ENCODE results near the gene SSTR3.

Gene SSTR3

DNA sequence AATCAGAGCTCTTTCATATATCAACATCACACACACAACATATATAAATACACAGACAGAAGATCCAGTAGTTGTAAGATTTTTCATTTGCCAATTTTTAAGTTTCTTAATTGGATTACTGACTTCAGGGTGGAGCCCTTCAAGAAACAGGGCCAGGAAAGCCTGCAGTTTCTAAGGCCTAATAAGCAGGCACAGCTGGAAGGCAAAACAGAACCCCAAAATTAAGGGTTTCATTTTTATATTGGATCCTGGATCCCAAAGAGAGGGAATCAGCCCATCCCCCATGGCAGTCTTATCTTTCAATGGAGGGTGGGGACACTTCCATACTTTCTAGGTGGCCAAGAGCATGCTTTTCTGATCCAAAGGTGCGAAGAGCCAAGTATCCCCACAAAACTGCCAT, 19.5 kb downstream of the SSTR3 start:
- H3K36me3 ChIP-seq (ENCODE audit: low read length), result no peaks in the 10 kb centered on the region; the same call in 1 of the 2 replicates
- H3K9ac ChIP-seq (ENCODE audit: low read length), result no peak overlapping the region
- no peaks in the 10 kb centered on the region for H3K9me2 ChIP-seq (replicated peaks; ENCODE audit: insufficient read depth, low read length)
- no peaks in the 10 kb centered on the region for H3F3A ChIP-seq (ENCODE audit: insufficient read depth)
- H3K9me3 ChIP-seq (ENCODE audit: insufficient read depth, low read length), result peaks cover 13% of the 10 kb centered on the region; the same call in 1 of the 2 replicates
- H4K20me1 ChIP-seq (ENCODE audit: low read depth, low read length), result no peaks in the 10 kb centered on the region
- H3K4me2 ChIP-seq (ENCODE audit: low read depth, low read length, poor library complexity, severe bottlenecking), result no peak overlapping the region
- TF ChIP-seq EZH2phosphoT487 (conservative IDR thresholded peaks at IDR 0.05; ENCODE audit: low read length), result no peak
- TF ChIP-seq, protein P1, sequence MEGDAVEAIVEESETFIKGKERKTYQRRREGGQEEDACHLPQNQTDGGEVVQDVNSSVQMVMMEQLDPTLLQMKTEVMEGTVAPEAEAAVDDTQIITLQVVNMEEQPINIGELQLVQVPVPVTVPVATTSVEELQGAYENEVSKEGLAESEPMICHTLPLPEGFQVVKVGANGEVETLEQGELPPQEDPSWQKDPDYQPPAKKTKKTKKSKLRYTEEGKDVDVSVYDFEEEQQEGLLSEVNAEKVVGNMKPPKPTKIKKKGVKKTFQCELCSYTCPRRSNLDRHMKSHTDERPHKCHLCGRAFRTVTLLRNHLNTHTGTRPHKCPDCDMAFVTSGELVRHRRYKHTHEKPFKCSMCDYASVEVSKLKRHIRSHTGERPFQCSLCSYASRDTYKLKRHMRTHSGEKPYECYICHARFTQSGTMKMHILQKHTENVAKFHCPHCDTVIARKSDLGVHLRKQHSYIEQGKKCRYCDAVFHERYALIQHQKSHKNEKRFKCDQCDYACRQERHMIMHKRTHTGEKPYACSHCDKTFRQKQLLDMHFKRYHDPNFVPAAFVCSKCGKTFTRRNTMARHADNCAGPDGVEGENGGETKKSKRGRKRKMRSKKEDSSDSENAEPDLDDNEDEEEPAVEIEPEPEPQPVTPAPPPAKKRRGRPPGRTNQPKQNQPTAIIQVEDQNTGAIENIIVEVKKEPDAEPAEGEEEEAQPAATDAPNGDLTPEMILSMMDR (IDR thresholded peaks at IDR 0.05; ENCODE audit: insufficient read depth, low read length, poor library complexity, severe bottlenecking), result no peak
- no peaks in the 10 kb centered on the region for H3K27me3 ChIP-seq (ENCODE audit: low read length)
- no peak overlapping the region for H3K27ac ChIP-seq (ENCODE audit: low read depth, low read length)
- no peak overlapping the region for H2AFZ ChIP-seq (ENCODE audit: low read depth, low read length, severe bottlenecking)
- H3K79me2 ChIP-seq (ENCODE audit: insufficient read depth, low read length), result no peaks in the 10 kb centered on the region
- H3K4me3 ChIP-seq (ENCODE audit: insufficient read depth, low read length, poor library complexity, severe bottlenecking), result no peak overlapping the region

DNA sequence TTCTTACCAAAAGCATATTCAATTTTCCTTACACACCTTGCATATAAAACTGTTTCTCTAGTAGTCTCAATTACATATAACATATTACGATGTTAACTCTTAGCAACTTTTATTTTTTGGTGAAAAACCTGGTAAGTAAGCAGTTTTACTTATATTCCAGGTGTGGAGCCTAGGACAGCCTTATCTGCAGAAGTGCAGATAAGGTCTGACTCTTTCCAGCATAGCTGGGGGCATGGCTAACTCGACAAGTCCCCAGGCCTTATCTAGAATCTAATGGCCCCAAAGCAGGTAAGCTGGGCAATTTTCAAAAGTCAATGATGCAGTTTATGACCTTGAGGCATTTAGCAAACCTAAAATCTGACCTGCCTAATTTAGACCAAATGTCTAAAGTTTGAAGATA, 20.1 kb downstream of the SSTR3 start:
- H3K79me2 ChIP-seq (ENCODE audit: insufficient read depth, low read length), result no peaks in the 10 kb centered on the region
- no peak overlapping the region for H3K27ac ChIP-seq (ENCODE audit: low read depth, low read length)
- H3K9ac ChIP-seq (ENCODE audit: low read length), result no peak overlapping the region
- no peak overlapping the region for H3K4me2 ChIP-seq (ENCODE audit: low read depth, low read length, poor library complexity, severe bottlenecking)
- no peaks in the 10 kb centered on the region for H4K20me1 ChIP-seq (ENCODE audit: low read depth, low read length)
- no peak overlapping the region for H3K4me3 ChIP-seq (ENCODE audit: insufficient read depth, low read length, poor library complexity, severe bottlenecking)
- no peaks in the 10 kb centered on the region for H3F3A ChIP-seq (ENCODE audit: insufficient read depth)
- TF ChIP-seq, protein P1 (IDR thresholded peaks at IDR 0.05; ENCODE audit: insufficient read depth, low read length, poor library complexity, severe bottlenecking), result no peak
- no peak for TF ChIP-seq EZH2phosphoT487 (conservative IDR thresholded peaks at IDR 0.05; ENCODE audit: low read length)
- no peaks in the 10 kb centered on the region for H3K27me3 ChIP-seq (ENCODE audit: low read length)
- no peaks in the 10 kb centered on the region; the same call in 1 of the 2 replicates for H3K36me3 ChIP-seq (ENCODE audit: low read length)
- no peak overlapping the region for H2AFZ ChIP-seq (ENCODE audit: low read depth, low read length, severe bottlenecking)
- H3K9me2 ChIP-seq (replicated peaks; ENCODE audit: insufficient read depth, low read length), result no peaks in the 10 kb centered on the region
- peaks cover 13% of the 10 kb centered on the region; the same call in 1 of the 2 replicates for H3K9me3 ChIP-seq (ENCODE audit: insufficient read depth, low read length)

DNA sequence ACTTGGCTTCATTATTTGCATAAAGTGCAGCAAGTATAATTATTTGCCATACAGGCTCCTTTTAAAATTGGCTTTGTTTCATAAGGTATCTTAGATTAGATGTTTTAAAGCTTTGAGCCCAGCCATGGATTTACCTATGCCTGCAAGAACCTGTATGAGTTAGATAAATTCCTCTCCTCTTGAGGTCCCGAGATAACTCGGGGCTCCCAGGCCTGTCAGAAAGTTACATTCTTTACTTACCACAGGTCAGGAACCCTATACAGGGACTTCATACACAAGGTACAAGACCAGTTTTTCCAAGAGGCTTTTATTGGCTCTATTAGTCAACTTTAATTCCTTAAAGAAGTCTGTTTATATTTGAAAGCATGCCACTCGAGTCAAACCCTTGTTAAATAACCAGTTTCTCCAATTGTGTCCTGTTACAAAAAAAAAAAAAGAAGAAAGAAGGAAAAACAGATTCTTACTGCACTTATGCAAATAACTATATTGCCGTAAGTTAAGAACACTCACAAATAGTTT, 22.0 kb downstream of the SSTR3 start:
- H3K79me2 ChIP-seq (ENCODE audit: insufficient read depth, low read length), result no peaks in the 10 kb centered on the region
- H3F3A ChIP-seq (ENCODE audit: insufficient read depth), result no peaks in the 10 kb centered on the region
- peaks cover 13% of the 10 kb centered on the region; the same call in 1 of the 2 replicates for H3K9me3 ChIP-seq (ENCODE audit: insufficient read depth, low read length)
- no peak overlapping the region for H3K4me3 ChIP-seq (ENCODE audit: insufficient read depth, low read length, poor library complexity, severe bottlenecking)
- no peak for TF ChIP-seq EZH2phosphoT487 (conservative IDR thresholded peaks at IDR 0.05; ENCODE audit: low read length)
- TF ChIP-seq, protein P1 (IDR thresholded peaks at IDR 0.05; ENCODE audit: insufficient read depth, low read length, poor library complexity, severe bottlenecking), result no peak
- H4K20me1 ChIP-seq (ENCODE audit: low read depth, low read length), result no peaks in the 10 kb centered on the region
- H3K4me2 ChIP-seq (ENCODE audit: low read depth, low read length, poor library complexity, severe bottlenecking), result no peak overlapping the region
- no peaks in the 10 kb centered on the region; the same call in 1 of the 2 replicates for H3K36me3 ChIP-seq (ENCODE audit: low read length)
- no peak overlapping the region for H2AFZ ChIP-seq (ENCODE audit: low read depth, low read length, severe bottlenecking)
- H3K9me2 ChIP-seq (replicated peaks; ENCODE audit: insufficient read depth, low read length), result no peaks in the 10 kb centered on the region
- H3K9ac ChIP-seq (ENCODE audit: low read length), result no peak overlapping the region
- H3K27ac ChIP-seq (ENCODE audit: low read depth, low read length), result no peak overlapping the region
- H3K27me3 ChIP-seq (ENCODE audit: low read length), result no peaks in the 10 kb centered on the region
